Liver (tissue), 3 donors: ENCODE measurements around the gene LGALS7B.

Experiments used
- FOXA2 ChIP-seq: IDR thresholded peaks from 2 replicates; pipeline ENCODE4 v1.6.1; 2016; ENCODE audit warnings: antibody characterized with exemption
- GABPA ChIP-seq, 2 donors: IDR thresholded peaks in 1 of 2; conservative IDR thresholded peaks in 1 of 2; 2 replicates each; pipeline ENCODE4 v1.6.1; 2016; ENCODE audit warnings: antibody characterized with exemption in 2 of 2, mild to moderate bottlenecking in 1 of 2, moderate library complexity in 1 of 2
- RAD21 ChIP-seq, 2 donors: IDR thresholded peaks; 2 replicates each; pipeline ENCODE4 v1.6.1; 2016; ENCODE audit warnings: antibody characterized with exemption in 2 of 2, mild to moderate bottlenecking in 2 of 2
- SP1 ChIP-seq: IDR thresholded peaks from 2 replicates; pipeline ENCODE4 v1.6.1; 2018; ENCODE audit warnings: antibody characterized with exemption, mild to moderate bottlenecking
- TAF1 ChIP-seq: conservative IDR thresholded peaks from 2 replicates; pipeline ENCODE4 v1.6.1; 2016; ENCODE audit warnings: antibody characterized with exemption, mild to moderate bottlenecking
- YY1 ChIP-seq: IDR thresholded peaks from 2 replicates; pipeline ENCODE4 v1.6.1; 2016; ENCODE audit warnings: antibody characterized with exemption, mild to moderate bottlenecking
- TF ChIP-seq, protein P1 (sequence below): IDR thresholded peaks from 2 replicates; pipeline ENCODE4 v1.6.1; 2016; ENCODE audit warnings: antibody characterized with exemption
- TF ChIP-seq, protein P2 (sequence below): fragments of 150-350 bp; IDR thresholded peaks from 2 replicates; pipeline ENCODE4 v1.5.1; 2017; ENCODE audit warnings: improper control_type of control experiment, low read depth, low read length; ENCODE audit not compliant: missing input control
- TF ChIP-seq, protein P3 (sequence below): IDR thresholded peaks from 2 replicates; pipeline ENCODE4 v1.6.1; 2016; ENCODE audit warnings: antibody characterized with exemption
- donor health status: healthy.
- donor health status: healthy.

DNA sequence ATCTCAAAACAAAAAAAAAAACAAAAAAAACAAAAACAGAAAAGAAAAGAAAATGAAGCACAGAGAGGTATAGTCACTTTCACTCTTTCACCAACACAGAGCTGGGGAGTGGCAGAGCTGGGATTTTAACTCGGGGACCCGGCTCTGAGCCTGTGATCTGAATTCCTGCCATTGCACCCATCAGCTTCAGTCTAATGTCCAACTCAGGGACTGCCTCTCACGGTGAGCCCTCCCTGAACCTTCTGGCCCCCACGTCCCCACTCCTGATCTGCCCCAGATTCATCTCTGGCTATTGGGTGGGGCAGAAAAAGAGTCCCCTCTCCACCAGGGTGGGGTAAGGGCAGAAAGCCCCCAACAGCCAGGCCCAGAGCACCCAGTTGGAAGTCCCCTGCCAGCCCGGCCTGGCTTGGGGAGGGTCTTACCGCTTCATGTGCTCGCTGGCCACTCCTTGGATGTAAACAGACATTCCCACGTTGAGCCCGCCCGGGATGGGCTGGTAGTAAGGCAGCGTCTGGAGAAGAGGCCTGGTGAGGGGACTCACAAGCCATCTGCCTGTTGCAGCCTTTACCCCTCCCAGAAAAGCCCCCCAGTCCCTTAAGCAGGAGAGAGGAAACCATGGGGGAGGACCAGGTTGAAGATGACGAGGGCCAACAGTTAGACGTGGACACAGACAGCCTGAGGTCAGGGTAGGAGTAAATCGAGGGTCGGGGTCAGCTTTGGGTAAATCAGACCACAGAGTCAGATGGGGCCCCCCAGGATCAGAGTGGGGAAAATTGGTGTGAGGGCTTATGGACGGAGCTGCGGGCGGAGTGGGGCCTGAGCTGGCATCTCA lies 23.2 kb downstream of the LGALS7B start:
- no peak for TF ChIP-seq YY1
- TF ChIP-seq, protein P1, sequence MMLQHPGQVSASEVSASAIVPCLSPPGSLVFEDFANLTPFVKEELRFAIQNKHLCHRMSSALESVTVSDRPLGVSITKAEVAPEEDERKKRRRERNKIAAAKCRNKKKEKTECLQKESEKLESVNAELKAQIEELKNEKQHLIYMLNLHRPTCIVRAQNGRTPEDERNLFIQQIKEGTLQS, result no peak
- TF ChIP-seq, protein P2, sequence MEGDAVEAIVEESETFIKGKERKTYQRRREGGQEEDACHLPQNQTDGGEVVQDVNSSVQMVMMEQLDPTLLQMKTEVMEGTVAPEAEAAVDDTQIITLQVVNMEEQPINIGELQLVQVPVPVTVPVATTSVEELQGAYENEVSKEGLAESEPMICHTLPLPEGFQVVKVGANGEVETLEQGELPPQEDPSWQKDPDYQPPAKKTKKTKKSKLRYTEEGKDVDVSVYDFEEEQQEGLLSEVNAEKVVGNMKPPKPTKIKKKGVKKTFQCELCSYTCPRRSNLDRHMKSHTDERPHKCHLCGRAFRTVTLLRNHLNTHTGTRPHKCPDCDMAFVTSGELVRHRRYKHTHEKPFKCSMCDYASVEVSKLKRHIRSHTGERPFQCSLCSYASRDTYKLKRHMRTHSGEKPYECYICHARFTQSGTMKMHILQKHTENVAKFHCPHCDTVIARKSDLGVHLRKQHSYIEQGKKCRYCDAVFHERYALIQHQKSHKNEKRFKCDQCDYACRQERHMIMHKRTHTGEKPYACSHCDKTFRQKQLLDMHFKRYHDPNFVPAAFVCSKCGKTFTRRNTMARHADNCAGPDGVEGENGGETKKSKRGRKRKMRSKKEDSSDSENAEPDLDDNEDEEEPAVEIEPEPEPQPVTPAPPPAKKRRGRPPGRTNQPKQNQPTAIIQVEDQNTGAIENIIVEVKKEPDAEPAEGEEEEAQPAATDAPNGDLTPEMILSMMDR, result no peak
- no peak for TF ChIP-seq GABPA (IDR thresholded peaks at IDR 0.05 in 1 of 2, conservative IDR thresholded peaks at IDR 0.05 in 1 of 2)
- no peak for TF ChIP-seq RAD21 (IDR thresholded peaks at IDR 0.05)
- TF ChIP-seq TAF1, result no peak
- no peak for TF ChIP-seq SP1
- TF ChIP-seq, protein P3, sequence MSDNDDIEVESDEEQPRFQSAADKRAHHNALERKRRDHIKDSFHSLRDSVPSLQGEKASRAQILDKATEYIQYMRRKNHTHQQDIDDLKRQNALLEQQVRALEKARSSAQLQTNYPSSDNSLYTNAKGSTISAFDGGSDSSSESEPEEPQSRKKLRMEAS, result no peak
- no peak for TF ChIP-seq FOXA2
